ENCODE measurements around the gene CA12.

Gene CA12

DNA sequence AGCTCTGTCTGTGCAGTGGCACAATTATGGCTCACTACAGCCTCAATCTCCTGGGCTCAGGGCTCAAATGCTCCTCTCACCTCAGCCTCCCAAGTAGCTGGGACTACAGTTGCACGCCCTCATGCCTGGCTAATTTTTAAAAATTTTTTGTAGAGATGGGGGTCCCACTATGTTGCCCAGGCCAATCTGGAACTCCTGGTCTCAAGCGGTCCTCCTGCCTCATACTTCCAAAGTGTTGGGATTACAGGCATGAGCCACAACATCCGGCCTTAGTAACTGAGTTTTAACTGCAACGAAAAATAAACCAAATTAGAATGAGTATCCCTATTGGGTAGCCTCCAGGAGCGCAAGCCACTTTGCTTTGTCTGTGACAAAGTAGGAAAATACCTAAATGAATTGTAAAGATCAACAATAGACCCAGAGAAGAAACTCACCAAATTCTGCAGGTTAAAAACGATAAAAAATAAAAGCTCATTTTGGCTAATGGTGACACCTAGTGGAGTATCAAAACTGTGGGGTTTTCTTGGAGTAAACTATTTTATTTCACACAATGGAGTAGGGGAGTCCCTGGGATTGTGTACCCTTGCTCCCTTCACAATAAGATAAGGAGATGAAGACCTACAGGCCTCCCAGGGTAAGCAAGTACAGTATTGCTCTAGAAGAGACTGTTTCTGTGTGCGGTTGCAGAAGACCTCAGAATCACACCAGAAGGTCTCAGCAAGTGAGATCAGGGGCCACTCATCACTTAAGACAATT is 21.0 kb upstream of the CA12 start:
- no peak for DNase-seq (ENCODE audit: low read depth in 2 of 2)

DNA sequence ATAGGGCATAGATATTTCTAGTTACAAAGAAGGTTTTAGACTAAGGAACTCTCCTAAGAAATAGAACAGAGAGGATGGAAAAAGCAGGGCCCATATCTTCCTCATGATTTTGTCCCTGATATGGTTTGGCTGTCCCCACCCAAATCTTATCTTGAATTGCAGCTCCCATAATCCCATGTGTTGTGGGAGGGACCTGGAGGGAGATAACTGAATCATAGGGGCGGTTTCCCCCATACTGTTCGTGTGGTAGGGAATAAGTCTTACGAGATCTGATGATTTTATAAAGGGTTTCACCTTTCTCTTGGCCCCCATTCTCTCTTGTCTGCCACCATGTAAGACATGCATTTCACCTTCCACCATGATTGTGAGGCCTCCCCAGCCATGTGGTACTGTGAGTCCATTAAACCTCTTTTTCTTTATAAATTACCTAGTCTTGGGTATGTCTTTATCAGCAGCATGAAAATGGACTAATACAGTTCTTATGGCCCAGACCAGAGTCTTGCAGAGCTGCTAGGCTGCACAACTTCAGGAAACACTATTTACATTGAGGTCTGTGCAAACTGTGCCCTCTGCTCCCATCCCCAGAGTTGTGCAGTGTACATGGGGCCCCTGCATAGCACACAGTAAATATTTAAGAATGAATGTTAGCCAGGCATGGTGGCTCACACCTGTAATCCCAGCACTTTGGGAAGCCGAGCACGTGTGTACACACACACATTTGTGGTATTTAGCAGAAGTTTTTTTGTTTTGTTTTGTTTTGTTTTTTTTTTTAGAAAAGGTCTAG is 20.3 kb upstream of the CA12 start:
- DNase-seq (ENCODE audit: low read depth in 2 of 2): no peak

DNA sequence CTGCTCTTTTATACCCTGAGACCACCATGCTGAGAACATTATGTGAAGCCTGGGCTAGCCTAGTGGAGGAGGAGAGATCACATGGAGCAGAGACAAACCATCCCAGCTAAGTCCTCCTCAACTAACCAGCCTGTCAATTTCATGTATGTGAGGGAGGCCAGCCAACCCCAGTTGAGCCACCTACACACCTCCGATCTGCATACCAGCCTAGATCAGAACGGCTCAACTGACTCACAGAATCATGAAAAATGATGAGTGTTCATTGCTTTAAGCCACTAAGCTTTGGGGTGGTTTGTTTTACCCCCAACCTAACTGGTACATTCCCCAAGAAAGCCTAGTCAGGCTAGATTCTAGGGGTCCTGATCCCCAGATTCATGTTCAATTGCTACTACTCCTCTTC is 19.4 kb upstream of the CA12 start:
- peak; percentile 16 to 21 for DNase-seq (ENCODE audit: low read depth in 2 of 2)

DNA sequence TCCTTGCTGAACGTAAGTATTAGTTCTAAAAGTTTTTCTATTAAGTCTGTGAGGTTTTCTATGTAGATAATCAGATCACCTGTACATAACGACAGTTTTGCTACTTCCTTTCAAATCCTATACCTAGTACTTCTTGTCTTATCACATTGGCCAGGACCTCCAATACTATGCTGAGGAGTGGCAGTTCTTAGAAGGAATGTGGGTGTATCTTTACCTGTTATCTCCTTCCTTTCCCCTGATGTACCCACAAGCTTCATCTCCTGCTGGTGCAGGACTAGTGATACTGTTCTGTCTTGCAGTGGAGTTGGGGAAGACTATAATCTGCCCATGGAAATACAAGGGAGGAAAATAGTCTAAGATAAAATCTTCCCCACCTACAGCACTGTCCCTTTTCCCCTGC is 16.8 kb upstream of the CA12 start:
- DNase-seq (ENCODE audit: low read depth in 2 of 2): no peak

DNA sequence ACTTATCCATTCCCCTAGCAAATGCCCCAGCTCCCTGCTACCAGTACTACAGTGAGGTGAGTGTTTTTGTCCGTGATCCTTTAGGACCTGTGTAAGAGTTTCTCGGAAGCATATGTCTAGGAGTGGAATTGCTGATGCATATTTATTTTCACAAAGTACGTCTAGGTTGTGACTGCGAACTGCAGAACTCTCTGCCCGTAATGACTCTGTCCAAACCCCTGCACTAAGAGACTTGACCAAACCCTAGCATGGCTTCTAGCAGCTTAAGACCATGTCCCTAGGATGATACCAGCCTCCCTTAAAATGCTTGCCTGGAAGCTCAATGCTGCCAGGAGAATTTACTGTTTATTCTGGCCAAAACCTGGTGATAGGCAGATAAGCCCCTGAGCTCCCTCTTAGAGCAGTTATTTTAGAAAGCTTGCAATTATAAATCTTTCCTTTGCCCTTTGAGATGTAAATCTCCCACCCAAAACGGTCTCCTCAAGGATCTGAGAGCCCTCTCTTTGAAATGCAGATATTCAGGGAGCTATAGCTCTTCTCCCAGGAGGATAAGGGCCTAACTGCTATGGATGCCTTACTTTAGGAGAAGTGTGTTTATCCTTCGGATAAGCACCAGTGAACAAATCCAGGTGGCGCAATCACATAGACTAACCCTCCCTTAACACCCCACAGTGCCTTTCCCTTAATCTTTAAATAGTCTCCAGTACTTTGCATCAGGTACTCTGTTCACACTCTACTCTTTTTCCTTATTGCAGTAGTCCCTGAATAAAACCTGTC is 14.7 kb upstream of the CA12 start:
- no peak for DNase-seq (ENCODE audit: low read depth in 2 of 2)

- DNase-seq (ENCODE audit: low read depth in 2 of 2): no peak
These were observed 14.1 kb upstream of the CA12 start for GRCh38 chr15:63395730-63396151.

GRCh38 chr15:63392361-63393009 is 10.8 kb upstream of the CA12 start:
- no peak for DNase-seq (ENCODE audit: low read depth in 2 of 2)

DNA sequence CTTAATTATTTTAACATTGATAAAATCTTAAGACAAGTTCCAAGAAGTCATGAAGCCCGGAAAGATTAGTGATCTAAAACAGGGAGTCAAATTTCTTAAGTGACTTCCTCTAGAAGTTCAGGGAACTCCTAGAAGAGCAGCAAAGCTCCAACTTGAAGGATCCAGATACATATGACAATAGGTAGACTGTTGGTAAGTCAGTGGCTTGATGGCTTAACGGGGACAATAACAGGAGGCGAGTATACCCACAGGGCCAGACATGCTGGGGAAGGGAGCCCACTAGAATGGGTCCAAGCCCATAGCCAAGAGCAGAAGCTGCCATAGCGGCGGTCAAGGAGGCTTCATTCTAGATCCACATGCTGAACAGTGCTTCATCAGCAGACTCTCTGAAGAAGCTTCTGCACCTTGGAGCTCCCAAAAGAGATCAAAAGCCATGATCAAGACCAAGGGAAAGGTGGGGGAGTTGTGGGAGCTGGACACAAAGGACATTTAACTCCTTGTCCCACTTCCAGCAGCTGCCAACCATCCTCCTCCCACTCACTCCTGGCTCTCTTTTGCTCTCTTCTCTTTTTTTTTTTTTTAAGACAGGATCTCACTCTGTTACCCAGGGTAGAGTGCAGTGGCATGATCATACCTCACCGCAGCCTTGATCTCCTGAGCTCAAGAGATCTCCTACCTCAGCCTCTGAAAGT is 10.2 kb upstream of the CA12 start:
- DNase-seq (ENCODE audit: low read depth in 2 of 2): no peak

DNA sequence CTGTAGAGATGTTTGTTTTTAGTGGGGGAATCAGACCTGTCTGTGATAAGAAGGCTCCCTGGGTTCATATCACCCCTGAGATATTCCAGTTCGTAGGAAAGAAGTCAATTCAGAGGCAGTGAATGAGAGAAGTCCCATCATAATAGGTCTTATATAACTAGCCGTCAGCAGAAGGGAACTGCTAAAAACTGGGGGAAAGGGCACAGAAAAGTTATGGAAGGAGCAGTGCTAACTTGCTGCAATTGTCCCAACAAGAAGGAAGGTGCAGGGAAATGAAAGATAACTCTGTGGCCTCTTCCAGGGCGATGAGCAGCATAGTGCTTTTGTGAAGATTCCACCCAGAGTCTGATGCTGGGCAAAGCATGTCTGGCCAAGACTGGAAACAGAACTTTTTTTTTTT is 9.0 kb upstream of the CA12 start:
- no peak for DNase-seq (ENCODE audit: low read depth in 2 of 2)

DNA sequence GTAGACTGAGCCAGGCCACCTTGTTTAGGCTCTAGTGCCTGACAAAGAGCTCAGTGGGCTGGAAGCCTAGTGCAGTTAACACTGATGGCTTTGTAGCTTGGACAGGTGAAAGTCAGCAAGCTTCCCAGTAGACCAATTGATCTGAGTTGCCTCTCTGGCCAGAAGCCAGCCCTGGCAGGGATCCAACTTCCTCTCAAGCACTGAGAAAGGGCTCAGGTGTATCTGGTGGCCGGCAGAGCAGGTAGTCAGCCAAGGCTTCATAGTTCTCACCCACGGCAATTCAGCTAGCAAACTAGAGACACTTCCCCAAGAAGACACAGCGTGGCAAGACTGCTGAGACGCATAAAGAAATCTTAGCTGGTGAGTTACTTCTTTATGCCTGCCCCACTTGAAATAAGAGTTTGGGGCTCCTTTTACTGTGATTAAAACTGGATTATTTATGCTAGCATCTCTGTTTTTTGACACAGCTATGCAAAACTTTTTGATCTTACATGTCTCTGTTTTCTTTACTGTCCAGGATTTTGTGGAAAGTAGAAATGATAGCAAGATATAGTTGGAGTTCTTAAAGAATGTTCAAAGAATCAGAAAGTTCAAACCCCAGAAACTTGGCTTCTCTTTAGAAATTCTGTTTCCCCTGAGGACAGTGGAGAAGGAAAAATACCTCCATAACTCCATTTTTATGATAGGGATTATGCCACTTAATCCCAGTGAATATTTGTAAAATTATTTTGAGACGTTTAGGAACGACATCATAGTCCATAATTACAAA is 8.4 kb upstream of the CA12 start:
- DNase-seq (ENCODE audit: low read depth in 2 of 2): no peak

GRCh38 chr15:63388511-63388910 is 6.9 kb upstream of the CA12 start:
- no peak for DNase-seq (ENCODE audit: low read depth in 2 of 2)

- no peak for DNase-seq (ENCODE audit: low read depth in 2 of 2)
These were observed 6.3 kb upstream of the CA12 start for GRCh38 chr15:63387748-63388493.

DNA sequence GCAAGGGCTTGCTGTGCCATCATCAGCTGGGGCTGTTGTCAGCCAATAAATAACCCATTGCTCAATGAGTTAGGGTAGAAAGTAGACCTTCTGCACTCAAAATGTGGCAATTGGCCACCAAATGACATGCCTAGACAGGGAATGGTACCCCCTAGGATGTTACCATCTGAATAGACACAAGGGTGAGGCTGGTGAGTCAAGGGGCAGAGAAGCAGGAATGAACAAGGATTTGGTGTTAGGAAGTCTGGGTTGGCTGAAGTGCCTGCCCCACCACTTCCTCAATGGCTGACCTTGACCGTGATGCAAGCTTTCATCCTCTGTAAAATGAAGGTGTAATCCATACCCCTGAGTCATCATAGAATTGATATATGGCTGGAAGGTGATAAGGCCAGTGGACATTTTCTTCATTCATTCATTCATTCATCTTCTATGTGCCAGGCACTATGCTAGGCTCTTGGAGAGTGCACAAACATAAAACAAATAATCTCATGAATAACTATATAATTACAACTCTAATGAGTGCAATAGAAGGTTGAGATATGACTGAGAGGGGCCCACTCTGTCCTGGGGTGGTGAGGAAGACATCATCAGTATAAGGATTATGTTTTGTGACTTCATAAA is 4.4 kb upstream of the CA12 start:
- DNase-seq (ENCODE audit: low read depth in 2 of 2): no peak

DNA sequence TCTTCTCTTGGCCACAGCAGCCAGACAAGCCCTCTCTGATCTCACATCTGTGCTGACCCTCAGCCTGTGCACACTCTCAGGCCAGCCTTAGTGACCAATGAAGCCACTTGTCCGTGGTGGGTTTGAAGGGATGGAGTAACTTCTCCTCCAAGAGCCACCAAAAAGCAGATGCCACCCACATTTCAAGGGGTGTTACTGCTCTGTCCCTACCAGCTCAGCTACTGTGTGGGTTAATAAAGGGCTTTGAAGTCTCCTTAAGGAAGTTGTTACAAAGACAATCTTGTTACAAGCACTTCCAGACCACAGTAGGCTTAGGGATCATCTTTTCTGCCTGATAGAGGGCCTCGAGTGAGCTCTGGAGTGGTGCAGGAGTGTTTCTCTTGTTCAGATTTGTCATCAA is 3.3 kb upstream of the CA12 start:
- no peak for DNase-seq (ENCODE audit: low read depth in 2 of 2)

GRCh38 chr15:63382966-63383710 is 1.5 kb upstream of the CA12 start:
- no peak for DNase-seq (ENCODE audit: low read depth in 2 of 2)

- DNase-seq (ENCODE audit: low read depth in 2 of 2): no peak
These were observed 801 bp downstream of the CA12 start for GRCh38 chr15:63380808-63381282.

GRCh38 chr15:63380151-63380807 is 1.4 kb downstream of the CA12 start:
- no peak for DNase-seq (ENCODE audit: low read depth in 2 of 2)

Measured in stimulated activated CD4-positive, alpha-beta T cell treated with anti-CD3 and anti-CD28 coated beads, Interleukin-15, amount 100 ng/mL, for 48 hours (primary cell).